DND-41 (cell line): ENCODE results near the gene B4GALT3.

Experiments
- ATAC-seq: fragments of 200-7000 bp; cut with Tn5 transposase; 3 replicates; pipeline ENCODE4 v1.9.1; 2021; ENCODE audit warnings: low read depth; ENCODE audit not compliant: insufficient read depth
- DNase-seq: peaks from one replicate; pipeline ENCODE4 v3.0.0-alpha.2; 2020
- H2AFZ ChIP-seq: 2 replicates; pipeline ENCODE4 v1.6.0; 2012; ENCODE audit warnings: low read depth, low read length
- H3K27ac ChIP-seq: 2 replicates; pipeline ENCODE4 v1.5.1; 2012; ENCODE audit warnings: low read length, inconsistent platforms
- H3K27me3 ChIP-seq: fragments of 200-600 bp; sonication (generic); 2 replicates; pipeline ENCODE4 v1.6.0; 2012; ENCODE audit warnings: low read length, mild to moderate bottlenecking, inconsistent platforms; ENCODE audit not compliant: insufficient read depth, poor library complexity
- H3K36me3 ChIP-seq: 2 replicates; pipeline ENCODE4 v1.5.1; 2012; ENCODE audit warnings: low read length, inconsistent platforms; ENCODE audit not compliant: insufficient read depth
- H3K4me1 ChIP-seq: 2 replicates; pipeline ENCODE4 v1.5.1; 2012; ENCODE audit warnings: mild to moderate bottlenecking, low read length; ENCODE audit not compliant: insufficient read depth
- H3K4me2 ChIP-seq: 2 replicates; pipeline ENCODE4 v1.6.0; 2012; ENCODE audit warnings: mild to moderate bottlenecking, moderate library complexity, low read length, inconsistent platforms; ENCODE audit not compliant: insufficient read depth
- H3K4me3 ChIP-seq, 2 experiments: fragments of 200-600 bp in 1 of 2; shearing (Covaris generic) in 1 of 2; 2 replicates each; pipeline ENCODE4 v1.5.1; 2012 to 2016; ENCODE audit warnings: inconsistent platforms in 2 of 2, low read length in 2 of 2, mild to moderate bottlenecking in 2 of 2, low read depth in 1 of 2, moderate library complexity in 1 of 2
- H3K79me2 ChIP-seq: 2 replicates; pipeline ENCODE4 v1.6.0; 2012; ENCODE audit warnings: low read length, inconsistent platforms; ENCODE audit not compliant: insufficient read depth
- H3K9ac ChIP-seq: 2 replicates; pipeline ENCODE4 v1.6.0; 2012; ENCODE audit warnings: low read depth, mild to moderate bottlenecking, inconsistent platforms, low read length, moderate library complexity
- H3K9me3 ChIP-seq: 2 replicates; pipeline ENCODE4 v1.5.1; 2012; ENCODE audit warnings: low read length, moderate library complexity, mild to moderate bottlenecking, inconsistent platforms; ENCODE audit not compliant: insufficient read depth, severe bottlenecking
- H4K20me1 ChIP-seq: 2 replicates; pipeline ENCODE4 v1.6.0; 2012; ENCODE audit warnings: low read length; ENCODE audit not compliant: insufficient read depth
- EZH2 ChIP-seq: IDR thresholded peaks from 3 replicates; pipeline ENCODE4 v1.6.1; 2012; ENCODE audit warnings: borderline replicate concordance, low read depth, mild to moderate bottlenecking, moderate library complexity, low read length, inconsistent platforms; ENCODE audit not compliant: severe bottlenecking
- TF ChIP-seq, protein P1 (sequence below): IDR thresholded peaks from 2 replicates; pipeline ENCODE4 v1.5.1; 2012; ENCODE audit warnings: borderline replicate concordance, low read length, moderate library complexity, mild to moderate bottlenecking; ENCODE audit not compliant: poor library complexity, severe bottlenecking; ENCODE audit errors: extremely low read depth

Gene B4GALT3

DNA sequence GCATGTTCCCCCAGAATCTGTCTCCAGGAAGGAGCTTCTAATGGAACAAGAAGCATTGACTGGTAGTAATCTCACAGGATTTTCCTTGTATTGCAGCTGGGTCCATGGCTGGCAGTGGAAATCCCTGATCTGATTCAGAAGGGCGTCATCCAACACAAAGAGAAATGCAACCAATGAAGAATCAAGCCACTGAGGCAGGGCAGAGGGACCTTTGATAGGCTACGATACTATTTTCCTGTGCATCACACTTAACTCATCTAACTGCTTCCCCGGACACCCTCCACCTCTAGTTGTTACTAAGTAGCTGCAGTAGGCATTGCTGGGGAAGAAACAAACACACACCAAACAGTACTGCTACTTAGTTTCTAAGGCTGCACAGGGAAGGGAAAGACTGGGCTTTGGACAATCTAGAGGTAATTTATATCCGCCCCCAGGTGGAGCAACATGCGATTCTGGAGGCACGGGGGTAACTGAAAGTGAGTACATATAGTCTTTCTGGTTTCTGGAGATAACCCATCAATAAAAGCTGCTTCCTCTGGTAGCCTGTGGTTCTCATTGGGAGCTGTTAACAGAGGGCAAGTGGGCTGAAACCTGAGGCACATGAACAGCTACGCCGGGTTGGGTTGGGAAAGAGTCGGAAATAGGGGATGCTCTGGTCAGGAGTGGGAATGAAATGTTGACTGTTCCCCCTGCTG is 18.8 kb downstream of the B4GALT3 start:
- ATAC-seq (no peak), DNase-seq (no peak)
- peaks cover 62% of the 10 kb centered on the region for H3K4me1 ChIP-seq
- no peaks in the 10 kb centered on the region for H4K20me1 ChIP-seq
- H3K4me3 ChIP-seq: peak overlapping the region in 1 of 2 experiments; percentile 79; a peak in 2 of 4 replicates
- no peaks in the 10 kb centered on the region for H3K27me3 ChIP-seq
- H3K9me3 ChIP-seq: no peaks in the 10 kb centered on the region
- H3K27ac ChIP-seq: peak overlapping the region; percentile 79
- peaks cover 40% of the 10 kb centered on the region for H3K79me2 ChIP-seq
- peak overlapping the region; percentile 88 for H3K4me2 ChIP-seq
- TF ChIP-seq, protein P1, sequence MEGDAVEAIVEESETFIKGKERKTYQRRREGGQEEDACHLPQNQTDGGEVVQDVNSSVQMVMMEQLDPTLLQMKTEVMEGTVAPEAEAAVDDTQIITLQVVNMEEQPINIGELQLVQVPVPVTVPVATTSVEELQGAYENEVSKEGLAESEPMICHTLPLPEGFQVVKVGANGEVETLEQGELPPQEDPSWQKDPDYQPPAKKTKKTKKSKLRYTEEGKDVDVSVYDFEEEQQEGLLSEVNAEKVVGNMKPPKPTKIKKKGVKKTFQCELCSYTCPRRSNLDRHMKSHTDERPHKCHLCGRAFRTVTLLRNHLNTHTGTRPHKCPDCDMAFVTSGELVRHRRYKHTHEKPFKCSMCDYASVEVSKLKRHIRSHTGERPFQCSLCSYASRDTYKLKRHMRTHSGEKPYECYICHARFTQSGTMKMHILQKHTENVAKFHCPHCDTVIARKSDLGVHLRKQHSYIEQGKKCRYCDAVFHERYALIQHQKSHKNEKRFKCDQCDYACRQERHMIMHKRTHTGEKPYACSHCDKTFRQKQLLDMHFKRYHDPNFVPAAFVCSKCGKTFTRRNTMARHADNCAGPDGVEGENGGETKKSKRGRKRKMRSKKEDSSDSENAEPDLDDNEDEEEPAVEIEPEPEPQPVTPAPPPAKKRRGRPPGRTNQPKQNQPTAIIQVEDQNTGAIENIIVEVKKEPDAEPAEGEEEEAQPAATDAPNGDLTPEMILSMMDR: no peak
- TF ChIP-seq EZH2: no peak
- peak overlapping the region; percentile 95; the same call in 1 of the 2 replicates for H2AFZ ChIP-seq
- H3K9ac ChIP-seq: peak overlapping the region; percentile 87
- peaks cover 52% of the 10 kb centered on the region for H3K36me3 ChIP-seq

DNA sequence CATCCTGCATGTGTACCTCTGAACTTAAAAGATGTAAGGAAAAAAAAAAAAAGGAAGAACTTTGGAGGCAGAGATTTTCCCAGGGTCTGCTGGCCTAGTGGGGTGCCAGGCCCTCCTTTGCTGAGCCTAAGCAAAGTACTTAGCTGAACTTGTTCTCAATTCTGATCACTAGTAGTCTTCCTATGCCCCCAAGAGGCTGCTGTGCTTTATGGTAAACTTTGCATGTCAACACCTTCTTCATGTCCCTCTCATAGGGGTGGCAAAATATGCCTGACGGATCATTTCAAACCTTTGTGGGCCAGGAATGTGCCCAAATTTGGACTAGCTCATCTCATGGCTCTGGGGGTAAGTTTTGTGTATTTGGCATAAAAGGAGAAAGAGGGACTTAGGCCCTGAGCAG is 19.4 kb downstream of the B4GALT3 start:
- H3K4me1 ChIP-seq: peaks cover 63% of the 10 kb centered on the region
- no peak overlapping the region for H3K9ac ChIP-seq
- H4K20me1 ChIP-seq: no peaks in the 10 kb centered on the region
- ATAC-seq (no peak), DNase-seq (no peak)
- peaks cover 46% of the 10 kb centered on the region for H3K36me3 ChIP-seq
- no peak overlapping the region for H3K4me3 ChIP-seq
- H3K79me2 ChIP-seq: peaks cover 40% of the 10 kb centered on the region
- H3K27ac ChIP-seq: no peak overlapping the region
- TF ChIP-seq EZH2: no peak
- TF ChIP-seq, protein P1: peak; percentile 13
- H2AFZ ChIP-seq: no peak overlapping the region
- H3K27me3 ChIP-seq: no peaks in the 10 kb centered on the region
- H3K9me3 ChIP-seq: no peaks in the 10 kb centered on the region
- no peak overlapping the region for H3K4me2 ChIP-seq

DNA sequence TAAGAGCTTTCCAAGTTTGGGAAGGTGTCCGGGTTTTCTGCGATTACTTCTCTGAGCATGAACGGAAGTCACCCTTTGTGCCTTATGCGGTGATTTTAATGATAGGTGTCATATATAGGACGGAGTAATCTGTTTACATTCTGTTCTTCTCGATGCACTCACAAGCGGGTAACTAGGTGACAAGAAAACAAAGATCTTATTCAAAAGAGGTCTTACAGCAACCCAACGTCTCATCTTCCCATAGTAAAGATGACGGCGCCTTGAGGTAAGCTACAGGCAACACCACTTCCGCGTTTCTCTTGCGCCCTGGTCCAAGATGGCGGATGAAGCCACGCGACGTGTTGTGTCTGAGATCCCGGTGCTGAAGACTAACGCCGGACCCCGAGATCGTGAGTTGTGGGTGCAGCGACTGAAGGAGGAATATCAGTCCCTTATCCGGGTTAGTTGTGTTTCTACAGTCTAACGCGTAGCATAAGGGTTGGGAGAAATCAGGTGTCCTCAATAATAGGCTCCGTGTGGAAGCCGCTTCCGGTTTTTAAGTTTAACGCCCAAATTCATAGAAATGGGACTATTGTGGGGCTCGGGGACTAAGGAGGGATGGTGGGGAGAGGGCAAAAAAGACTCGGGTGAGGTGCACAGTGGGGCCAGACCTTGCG is 23.5 kb downstream of the B4GALT3 start, which contains the start of gene UFC1:
TSS of gene UFC1 (plus strand) at position 297 of the 656 bp plus-strand sequence. CDS start at position 317, 20 bp downstream.
- H3K9ac ChIP-seq: peak within 1 kb of the TSS; percentile 84
- H3K4me1 ChIP-seq: peaks cover 35% of the 10 kb centered on the region
- DNase-seq (peak; percentile 88), ATAC-seq (peak; percentile 97)
- H3K79me2 ChIP-seq: peaks cover 23% of the 10 kb centered on the region
- H3K4me2 ChIP-seq: peak within 1 kb of the TSS; percentile 75
- no peaks in the 10 kb centered on the region for H4K20me1 ChIP-seq
- H3K4me3 ChIP-seq: peak within 1 kb of the TSS; percentile 80 to 82
- TF ChIP-seq, protein P1: no peak
- no peak for TF ChIP-seq EZH2
- peak within 1 kb of the TSS; percentile 100 for H3K27ac ChIP-seq
- H3K27me3 ChIP-seq: no peaks in the 10 kb centered on the region
- H3K36me3 ChIP-seq: peaks cover 19% of the 10 kb centered on the region
- H2AFZ ChIP-seq: peak within 1 kb of the TSS; percentile 99
- no peaks in the 10 kb centered on the region for H3K9me3 ChIP-seq
